Iris pigment epithelial cell (primary cell): ENCODE data around the gene MTCL1.

ENCODE experiments used
- DNase-seq: peaks from one replicate; pipeline ENCODE4 v3.0.0-alpha.2; 2011; ENCODE audit warnings: low read depth

The MTCL1 gene

DNA sequence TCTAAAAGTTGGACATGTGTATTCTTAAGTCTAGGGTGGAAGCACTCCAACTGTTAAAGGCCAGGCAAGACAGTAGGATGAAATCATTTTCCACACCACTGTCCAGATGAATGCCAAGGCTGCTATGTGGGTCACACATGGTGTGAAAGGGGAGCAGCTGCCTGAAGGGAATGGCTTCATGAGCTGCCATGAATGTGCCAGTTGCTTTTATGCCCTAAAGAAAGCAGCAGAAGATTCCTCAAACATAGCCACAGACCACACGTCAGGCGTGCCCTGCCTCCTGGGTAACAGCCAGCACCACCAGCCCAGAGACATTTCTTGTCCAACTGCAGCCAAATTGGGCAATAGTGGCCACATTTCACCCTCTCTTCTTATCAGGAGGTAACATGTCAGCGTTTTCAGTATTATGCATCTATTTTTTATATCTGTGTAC lies 130.2 kb downstream of the MTCL1 start:
- peak; percentile 47 for DNase-seq

DNA sequence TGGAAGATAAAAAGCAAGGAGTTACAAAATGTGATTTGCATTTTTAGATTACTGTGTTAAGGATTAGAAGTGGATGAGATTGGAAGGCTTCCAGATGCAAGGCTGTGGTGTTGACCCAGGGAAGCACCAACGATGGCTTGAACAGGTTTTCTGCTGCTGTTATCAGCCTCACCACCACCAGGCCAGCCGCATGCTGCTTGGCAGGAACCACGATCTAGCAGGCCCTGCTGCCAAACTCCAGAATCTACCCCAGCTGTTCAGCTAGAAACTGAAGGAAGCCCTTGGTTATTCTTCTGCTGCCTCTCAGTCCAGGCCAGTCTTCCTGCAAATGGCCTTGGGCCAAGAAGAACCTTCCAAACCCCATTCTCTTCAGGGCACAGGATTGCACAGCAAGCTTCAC lies 133.9 kb downstream of the MTCL1 start:
- no peak for DNase-seq

DNA sequence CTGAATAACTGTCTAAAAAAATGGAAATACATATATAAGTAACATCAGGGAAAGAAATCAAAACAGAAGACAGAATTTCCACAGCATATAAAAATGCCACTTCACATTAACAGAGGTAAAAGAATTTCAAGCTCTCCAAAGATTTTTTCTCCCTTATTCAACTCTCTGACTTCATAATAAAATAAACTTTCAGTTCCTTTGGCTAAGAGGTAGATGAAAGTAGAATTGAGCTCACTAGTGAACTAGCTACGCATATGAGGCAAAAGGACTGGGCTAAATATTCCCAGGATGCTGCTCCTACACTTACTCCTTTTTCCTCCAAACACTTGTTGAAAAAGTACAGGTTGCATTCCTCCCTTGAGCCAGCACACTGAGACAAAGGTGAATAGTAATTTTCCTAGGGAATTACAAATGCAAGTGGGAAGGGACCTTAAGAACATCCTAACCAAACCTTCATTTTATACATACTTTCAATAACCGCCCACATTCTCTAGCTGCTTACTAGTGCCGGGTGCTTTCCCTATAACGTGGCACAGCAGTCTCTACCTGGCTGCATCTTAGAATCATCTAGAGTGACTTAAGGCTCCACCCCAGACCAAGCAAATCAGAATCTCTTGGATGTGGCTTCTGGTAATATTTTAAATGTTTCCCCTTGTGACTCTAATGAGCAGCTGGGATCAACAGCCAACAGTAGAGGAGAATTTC lies 136.6 kb downstream of the MTCL1 start:
- peak; percentile 43 for DNase-seq

DNA sequence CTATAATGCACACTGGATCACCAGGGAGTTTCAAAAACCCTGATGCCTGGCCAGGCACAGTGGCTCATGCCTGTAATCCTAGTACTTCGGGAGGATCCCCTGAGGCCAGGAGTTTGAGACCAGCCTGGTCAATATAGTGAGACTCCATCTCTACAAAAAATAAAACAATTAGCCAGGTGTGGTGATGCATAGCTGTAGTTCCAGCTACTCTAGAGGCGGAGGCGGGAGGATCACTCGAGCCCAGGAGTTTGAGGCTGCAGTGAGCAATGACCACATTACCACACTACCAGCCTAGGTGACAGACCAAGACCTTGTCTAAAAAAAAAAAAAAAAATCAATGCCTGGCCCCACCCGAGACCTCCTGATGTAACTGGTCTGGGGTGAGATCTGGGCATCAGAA lies 137.2 kb downstream of the MTCL1 start:
- DNase-seq = no peak

DNA sequence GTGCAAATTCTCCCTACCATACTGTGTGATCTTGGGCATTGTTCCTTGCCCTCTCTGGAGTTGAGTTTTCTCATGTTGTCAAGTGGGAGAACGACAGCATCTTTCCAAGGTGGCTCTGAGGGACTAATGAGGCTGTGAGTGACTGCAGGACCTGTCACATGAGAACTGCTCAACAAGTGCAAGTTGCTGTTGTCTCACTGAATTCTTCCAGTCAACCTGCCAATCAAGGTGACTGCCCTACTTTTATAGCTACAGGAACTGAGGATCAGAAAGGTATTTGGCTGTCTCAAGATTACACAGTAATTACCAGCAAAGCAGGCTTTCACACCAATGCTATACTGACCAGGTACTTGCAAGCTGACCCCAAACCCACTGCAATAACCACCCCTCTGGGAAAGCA lies 137.6 kb downstream of the MTCL1 start:
- DNase-seq = no peak

DNA sequence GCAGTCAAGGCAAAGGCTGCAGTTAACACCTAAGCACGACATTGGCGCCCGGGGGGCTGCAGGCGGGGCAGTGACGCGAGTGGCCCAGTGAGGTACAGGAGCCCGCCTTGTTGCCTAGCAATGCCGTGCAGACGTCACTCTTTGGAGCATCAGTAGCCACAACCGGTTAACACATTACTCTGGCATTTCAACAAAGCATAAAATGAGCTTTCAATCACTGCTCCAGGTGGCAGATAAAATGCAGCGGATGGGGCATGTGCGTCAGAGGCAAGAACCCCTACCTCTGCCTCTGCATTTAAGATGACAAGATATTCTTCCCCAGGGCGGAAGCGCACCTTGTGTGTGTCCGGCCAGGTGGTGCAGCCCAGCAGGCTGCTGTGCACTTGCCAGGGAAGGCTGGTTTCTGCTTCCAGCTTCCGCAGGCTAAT lies 139.4 kb downstream of the MTCL1 start:
- no peak for DNase-seq

DNA sequence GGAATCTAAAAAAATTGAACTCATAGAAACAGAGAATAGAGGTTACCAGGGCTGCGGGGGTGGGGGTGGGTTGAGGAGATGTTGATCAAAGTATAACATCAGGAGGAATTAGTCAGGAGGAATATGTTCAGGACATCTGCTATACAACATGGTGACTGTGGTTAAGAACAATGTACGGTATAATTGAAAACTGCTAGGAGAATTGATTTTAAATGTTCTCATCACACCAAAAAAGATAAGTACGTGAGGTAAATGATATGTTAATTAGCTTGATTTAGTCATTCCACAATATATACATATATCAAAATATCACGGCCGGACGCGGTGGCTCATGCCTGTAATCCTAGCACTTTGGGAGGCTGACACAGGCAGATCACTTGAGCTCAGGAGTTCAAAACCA lies 140.2 kb downstream of the MTCL1 start:
- no peak for DNase-seq

DNA sequence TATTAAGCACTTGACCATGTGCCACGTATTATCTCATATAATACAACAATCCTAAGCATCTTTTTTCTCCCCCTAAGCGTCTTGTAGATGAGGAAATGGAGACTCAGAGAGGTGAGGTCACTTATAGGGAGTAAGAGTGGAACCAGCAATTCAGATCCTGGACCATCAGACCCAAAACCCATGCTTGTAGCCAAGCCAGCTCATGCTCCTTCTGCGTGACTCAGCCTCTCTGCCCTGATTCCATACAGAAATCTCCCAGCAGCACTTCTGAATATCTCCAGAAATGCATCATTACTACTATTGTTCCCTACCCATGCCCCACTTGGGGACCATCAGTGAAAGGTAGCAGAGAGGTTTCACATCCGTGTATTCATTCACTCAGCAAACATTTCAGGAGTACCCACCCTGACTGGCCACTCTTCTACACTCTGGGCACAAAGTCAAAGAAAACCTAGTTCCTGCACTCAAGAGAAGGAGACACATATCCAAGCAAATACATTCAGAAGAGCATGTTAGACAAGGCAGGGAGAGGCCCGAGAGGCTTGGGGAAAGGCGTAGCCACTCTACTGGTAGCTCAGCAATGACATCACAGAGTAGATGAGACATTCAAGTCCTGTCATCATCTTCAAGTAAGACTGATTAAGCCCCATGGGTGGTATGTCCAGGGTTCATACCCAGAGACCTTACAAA lies 141.9 kb downstream of the MTCL1 start:
- no peak for DNase-seq

DNA sequence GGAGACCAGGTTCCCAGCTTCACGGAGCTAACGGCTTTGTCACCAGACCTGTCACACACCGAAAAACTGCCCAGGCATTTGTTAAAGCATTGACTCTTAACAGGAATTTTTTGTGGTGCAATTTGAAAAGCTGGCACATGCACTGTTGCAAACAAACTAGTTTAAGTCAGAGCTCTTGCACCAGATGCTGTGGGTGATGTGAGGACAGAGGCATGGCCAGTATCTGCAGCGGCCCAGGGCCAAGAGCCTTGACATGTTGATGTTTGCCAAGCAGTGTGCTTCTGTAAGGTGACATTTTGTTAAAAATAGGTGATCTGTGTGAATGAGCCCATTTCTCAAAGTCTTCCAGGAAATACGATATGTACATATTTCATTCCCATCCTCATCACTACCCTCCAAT lies 142.5 kb downstream of the MTCL1 start:
- no peak for DNase-seq

DNA sequence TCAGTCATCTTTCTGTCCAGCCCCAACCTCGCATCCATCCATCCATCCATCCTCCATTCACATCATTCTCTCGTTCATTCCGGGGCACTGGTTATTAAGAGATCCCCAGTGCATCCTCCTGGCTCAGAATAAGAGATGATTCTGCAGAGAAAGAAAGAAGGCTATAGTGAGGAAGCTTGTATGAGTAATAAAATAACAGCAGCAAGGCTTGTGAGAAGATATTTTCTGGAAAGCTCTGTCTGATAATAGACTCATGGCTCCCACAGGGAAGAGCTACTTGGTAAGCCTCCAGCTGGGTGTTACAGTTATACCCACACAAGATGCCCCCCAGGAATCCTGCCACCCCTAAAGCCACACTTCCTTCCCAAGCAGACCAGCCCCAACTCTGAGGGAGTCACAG lies 143.2 kb downstream of the MTCL1 start:
- DNase-seq = no peak

DNA sequence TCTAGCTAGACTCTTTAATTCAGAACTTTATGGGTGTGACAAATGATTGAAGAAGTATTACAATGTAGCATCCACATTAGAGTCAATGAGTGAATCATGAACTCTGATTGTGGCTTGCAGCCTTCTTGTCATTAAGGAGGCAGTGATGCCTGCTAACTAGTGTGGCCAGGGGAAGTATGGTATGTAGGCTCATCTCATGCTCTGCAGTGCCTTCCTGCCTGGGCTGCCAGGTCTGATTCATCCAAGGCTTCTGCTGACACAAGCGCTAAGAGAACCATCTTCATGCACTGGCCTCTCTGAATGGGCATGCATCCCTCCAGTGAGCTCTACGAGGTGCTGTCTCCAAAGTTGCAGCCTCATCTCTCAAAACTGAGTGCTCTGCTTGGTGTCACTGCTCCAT lies 144.3 kb downstream of the MTCL1 start:
- DNase-seq = peak; percentile 26

DNA sequence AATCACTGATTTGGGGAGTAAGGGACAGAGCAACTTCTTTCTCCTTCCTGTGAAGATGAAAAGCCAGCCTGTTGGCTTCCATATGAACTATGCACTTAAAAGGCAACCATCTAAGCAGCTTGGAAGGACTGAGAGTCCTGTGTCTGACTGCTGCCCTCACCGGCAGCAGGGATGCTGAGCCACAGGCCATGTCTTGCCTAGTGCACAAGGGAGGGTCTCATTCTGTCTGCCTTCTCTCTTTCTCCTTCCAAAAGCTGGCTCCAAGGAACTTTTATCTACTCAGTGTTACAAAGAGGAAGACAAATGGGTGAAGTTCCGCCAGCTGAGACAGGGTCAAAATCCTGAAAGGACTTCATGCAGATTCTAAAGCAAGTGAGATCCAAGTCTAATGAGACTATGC lies 146.3 kb downstream of the MTCL1 start:
- no peak for DNase-seq

DNA sequence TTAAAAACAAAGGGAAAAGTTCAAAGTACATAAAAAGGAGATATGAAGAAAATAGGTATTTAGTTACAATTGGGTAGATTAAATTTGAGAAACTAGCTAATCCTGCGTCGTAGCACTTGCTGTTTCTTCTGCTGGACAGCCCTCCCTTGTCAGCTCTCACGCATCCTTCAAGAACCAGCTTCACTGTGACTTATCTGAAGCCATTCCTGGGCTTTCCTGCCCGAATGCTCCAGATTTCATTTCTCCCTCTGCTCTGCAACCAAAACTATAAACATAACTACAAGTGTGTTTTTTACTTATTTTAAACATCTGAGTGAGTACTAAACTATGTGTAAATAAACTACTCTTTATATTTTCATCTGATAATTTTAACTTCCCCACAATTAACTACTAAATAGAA lies 149.2 kb downstream of the MTCL1 start:
- DNase-seq = no peak

DNA sequence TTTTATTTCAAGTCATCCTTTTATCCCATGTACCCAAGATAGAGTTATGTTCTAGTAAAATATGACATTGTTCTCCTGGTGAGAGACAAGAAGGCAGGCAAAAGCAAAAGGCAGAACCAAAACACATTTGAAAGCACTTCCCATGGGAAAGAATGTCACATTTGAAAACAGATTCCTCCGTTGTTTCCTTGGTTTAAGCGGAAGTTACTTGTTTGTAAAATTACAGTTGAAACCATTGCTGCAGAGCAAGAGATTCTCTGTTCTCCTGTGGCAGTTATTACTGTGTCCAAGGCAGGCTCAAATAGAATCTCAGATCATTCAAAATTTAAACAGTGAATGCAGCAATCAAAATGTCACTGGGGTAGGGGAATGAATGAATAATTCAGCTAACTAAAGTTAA lies 149.6 kb downstream of the MTCL1 start:
- no peak for DNase-seq

DNA sequence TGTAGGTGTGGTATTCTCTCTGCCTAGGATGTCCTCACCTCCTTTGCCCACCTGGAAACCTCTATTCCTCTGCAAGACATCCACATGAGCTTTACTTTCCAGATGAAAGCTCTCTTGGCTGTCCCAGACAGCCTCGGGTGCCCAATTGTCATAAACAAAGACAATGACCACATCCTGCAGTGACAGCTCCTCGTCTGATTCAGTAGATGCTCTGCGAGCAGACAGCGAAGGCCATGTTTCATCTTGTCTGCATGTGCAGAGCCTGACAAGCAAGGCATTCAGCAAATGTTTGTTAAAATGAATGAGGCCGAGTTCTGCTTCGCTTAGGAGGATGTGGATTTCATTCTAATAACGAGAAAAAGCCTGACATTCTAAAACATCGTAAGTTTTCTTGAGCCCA lies 150.9 kb downstream of the MTCL1 start:
- DNase-seq = no peak

DNA sequence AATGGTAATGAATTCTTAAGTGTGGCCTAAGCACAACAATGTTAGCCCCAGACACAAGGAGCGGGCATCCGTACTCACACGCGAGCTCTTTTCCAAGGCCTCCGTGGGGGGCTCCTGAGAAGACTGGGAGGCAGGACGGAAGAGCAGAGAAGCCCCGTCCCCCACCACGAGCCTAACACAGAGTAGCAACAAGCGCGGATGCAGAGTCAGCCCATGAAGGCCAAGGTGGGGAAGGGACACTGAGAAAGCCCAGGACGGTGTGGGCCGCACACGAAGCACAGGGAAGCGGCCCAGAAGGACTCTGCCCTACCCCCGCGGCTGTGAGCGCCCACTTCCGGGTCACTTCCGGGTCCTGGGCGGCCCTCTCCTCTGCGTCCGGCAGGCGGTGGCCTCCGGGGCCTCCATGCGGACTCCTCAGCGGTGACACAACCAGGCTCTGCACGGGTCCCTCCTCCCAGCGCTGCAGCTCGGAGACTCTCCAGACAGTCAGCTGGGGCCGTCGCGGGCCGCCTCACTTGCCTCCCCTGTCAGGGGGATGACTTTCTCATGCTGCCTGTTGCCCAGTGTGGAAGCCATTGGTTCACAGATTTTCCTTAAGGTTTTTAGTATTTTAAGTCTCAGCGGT lies 151.5 kb downstream of the MTCL1 start:
- DNase-seq = no peak

DNA sequence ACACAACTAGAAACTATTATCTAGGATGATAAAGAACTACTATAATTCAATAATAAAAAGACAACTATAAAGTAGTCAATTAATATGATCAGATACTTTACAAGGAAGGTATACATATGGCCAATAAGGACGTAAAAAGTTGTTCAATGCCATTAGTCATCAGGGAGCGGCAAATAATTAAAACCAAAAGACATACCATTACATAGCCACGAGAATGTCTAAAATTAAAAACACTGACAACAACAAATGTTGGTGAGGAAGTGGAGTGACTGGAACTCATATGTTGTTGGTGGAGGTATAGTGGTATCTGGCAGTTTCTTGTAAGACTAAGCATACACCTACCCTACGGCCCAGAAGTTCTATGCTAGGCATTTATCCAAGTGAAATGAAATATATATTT lies 152.4 kb downstream of the MTCL1 start:
- no peak for DNase-seq

DNA sequence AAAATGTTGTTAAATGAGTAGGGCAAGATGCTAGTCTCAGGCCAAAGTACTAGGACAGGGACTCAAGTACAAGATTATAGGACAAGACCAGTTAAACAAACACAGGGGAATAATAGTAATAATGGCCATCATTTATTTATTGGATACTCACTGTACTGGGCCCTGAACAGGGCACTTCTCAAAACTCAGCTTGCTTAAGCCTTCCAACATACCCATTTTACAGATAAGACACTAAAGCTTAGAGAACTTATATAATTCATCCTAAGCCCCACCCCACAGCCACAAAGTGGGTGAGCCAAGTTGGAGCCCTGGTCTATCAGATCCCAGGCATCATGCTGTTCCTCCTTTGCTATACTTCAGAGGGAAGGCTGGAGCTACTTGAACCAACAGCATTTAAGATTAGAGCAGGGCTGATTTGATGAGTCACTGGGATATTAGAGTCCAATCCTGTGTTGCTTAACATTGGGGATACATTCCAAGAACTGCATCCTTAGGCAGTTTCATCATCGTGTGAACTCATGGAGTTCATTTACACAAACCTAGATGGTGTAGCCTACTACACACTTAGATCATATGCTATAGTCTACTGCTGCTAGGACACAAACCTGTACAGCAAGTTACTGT lies 153.6 kb downstream of the MTCL1 start:
- peak; percentile 98 for DNase-seq

DNA sequence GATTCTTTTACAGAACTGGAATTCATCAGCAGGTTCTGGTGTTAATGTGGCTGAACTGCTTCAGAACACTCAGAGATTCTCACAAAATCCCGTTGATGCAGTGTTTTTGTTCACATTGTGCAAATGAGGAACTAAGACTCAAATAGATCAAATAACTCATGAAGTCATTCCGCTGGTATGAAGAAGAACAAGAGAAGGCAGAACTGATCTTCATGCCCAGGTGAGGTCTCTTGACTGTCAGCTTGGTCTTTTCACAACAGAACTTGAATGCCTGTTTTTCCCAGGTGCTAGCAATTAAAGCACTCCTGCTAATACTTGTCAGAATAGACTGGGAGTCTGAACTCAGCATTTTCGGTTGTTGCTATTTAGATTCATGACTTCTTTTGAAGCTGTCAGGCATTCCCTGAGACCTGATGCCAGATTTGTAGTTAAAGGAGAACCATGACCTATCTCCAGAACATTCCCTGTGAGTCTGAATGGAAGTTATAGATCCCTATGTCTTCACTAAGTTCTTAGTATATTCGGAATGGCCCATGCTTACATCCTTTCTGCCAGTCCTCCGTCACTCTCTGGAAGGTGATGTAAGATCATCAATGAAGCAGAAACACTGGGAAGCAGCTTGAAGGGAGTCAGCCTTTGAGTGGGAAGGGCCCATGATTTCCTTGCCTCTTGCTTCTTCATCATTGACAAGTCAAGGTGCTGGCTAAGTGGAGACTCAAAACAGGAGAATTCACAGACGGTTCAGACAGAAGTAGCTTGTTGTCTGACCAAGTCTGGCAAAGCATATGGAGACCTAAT lies 155.7 kb downstream of the MTCL1 start:
- no peak for DNase-seq

DNA sequence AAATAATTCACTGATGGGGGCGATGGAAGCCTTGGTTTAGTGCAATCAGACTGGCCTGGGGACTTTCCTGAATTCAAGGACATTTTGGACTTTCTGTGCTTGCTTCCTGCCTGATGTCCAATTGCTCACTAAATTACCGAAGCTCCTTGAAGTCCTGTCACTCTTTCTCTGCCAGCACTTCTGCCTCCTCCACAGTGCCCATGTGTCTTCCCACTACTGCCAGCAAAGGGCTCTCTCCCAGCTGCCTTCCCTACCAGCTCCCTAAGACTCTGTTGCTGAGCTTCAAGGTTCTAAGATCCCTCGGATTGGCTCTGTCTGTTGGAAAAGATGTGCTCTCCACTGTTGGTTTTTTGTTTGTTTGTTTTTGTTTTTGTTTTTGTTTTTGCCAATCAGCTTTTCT lies 158.1 kb downstream of the MTCL1 start:
- DNase-seq = no peak

DNA sequence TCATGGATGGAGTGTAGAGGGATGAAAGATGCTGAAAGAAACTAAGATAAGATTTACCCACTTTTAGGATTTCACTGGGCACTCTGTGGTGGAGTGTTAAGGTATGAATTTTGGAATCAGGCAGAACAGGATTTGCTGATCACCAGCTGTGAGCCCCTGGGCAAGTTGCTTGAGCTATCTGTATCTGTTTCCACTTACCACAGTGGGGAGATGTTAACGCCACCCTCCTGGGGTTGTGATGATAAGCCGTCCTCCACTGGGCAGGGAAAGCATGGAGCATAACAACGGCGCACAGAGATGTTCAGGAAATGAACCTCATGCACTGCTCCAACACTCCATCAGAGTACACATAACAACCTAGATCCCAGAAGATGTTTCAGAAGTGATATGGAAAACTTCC lies 160.6 kb downstream of the MTCL1 start:
- DNase-seq = no peak

DNA sequence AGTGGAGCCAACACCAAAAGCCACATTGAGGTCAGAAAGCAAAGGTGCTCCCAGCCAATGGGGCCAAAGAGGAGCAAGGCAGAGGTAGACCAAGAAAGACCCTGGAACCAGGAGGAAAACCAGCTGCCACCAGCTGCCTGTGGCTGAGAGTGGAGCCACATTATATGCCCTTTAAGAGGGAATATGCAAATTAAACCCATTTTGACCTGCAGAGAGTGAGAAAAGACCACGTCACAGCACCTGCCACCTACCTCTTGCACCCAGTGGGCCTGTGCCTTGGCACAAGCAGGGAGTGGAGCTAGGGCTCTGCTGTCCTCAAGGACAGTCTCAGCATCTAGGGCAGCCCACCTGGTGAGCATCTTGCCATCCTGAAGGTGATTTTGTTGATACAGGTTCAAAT lies 161.3 kb downstream of the MTCL1 start:
- no peak for DNase-seq
